Keratinocyte (primary cell): ENCODE results near the gene GARRE1. TPM values are rescaled to one million over a fixed set of nuclear protein-coding genes. Genes with fewer than 3 reads are reported as not detected.

ENCODE experiments used
- DNase-seq: peaks from one replicate; pipeline ENCODE4 v3.0.0-alpha.2; 2011; ENCODE audit warnings: low read depth, missing footprints, low spot score
- FAIRE-seq: peaks from 2 replicates; lab custom pipeline; 2011; peaks lifted over from hg19 to GRCh38; lab: Jason Lieb, UNC
- H2AFZ ChIP-seq: 2 replicates; pipeline ENCODE4 v1.6.0; 2012; ENCODE audit warnings: low read length, control low read depth, inconsistent platforms; ENCODE audit not compliant: control insufficient read depth
- H3K27ac ChIP-seq: 2 replicates; pipeline ENCODE4 v1.5.1; 2011; ENCODE audit warnings: low read length; ENCODE audit not compliant: control insufficient read depth, insufficient read depth
- H3K27me3 ChIP-seq: 3 replicates; pipeline ENCODE4 v1.6.0; 2011; ENCODE audit warnings: low read length; ENCODE audit not compliant: control insufficient read depth, insufficient read depth; ENCODE audit errors: extremely low read depth
- H3K36me3 ChIP-seq, 2 experiments: 2 replicates in 1 of 2; 3 replicates in 1 of 2; pipeline ENCODE4 v1.5.1; 2011; ENCODE audit warnings: low read length in 2 of 2, mild to moderate bottlenecking in 1 of 2; ENCODE audit not compliant: control insufficient read depth in 2 of 2, insufficient read depth in 2 of 2; ENCODE audit errors: extremely low read depth in 1 of 2
- H3K4me1 ChIP-seq: 3 replicates; pipeline ENCODE4 v1.5.1; 2011; ENCODE audit warnings: low read length; ENCODE audit not compliant: control insufficient read depth, insufficient read depth; ENCODE audit errors: extremely low read depth
- H3K4me2 ChIP-seq: 3 replicates; pipeline ENCODE4 v1.6.0; 2011; ENCODE audit warnings: low read depth, low read length; ENCODE audit not compliant: control insufficient read depth, insufficient read depth; ENCODE audit errors: extremely low read depth
- H3K4me3 ChIP-seq, 3 experiments: fragments of 200-600 bp in 1 of 3; sonication (generic) in 1 of 3; 2 replicates in 2 of 3; 3 replicates in 1 of 3; pipeline ENCODE4 v1.5.1; 2011 to 2016; ENCODE audit warnings: low read length in 3 of 3, mild to moderate bottlenecking in 3 of 3, control low read depth in 2 of 3, inconsistent platforms in 1 of 3, low read depth in 1 of 3, mixed read lengths in 1 of 3, mixed run types in 1 of 3, moderate library complexity in 1 of 3; ENCODE audit not compliant: control insufficient read depth in 2 of 3, insufficient read depth in 2 of 3; ENCODE audit errors: extremely low read depth in 1 of 3
- H3K79me2 ChIP-seq: 2 replicates; pipeline ENCODE4 v1.6.0; 2012; ENCODE audit warnings: low read length; ENCODE audit not compliant: control insufficient read depth, insufficient read depth
- H3K9ac ChIP-seq: 3 replicates; pipeline ENCODE4 v1.6.0; 2011; ENCODE audit warnings: low read length; ENCODE audit not compliant: control insufficient read depth, insufficient read depth; ENCODE audit errors: extremely low read depth
- H3K9me1 ChIP-seq: 3 replicates; pipeline ENCODE4 v1.6.0; 2011; ENCODE audit warnings: low read length; ENCODE audit not compliant: control insufficient read depth, insufficient read depth; ENCODE audit errors: extremely low read depth
- H3K9me3 ChIP-seq: 2 replicates; pipeline ENCODE4 v1.5.1; 2012; ENCODE audit warnings: low read depth, low read length; ENCODE audit not compliant: control insufficient read depth
- H4K20me1 ChIP-seq: 3 replicates; pipeline ENCODE4 v1.6.0; 2011; ENCODE audit warnings: low read length; ENCODE audit not compliant: control insufficient read depth, insufficient read depth; ENCODE audit errors: extremely low read depth
- EZH2 ChIP-seq: IDR thresholded peaks from one replicate; pipeline ENCODE4 v1.6.1; 2012; ENCODE audit warnings: inconsistent platforms, mild to moderate bottlenecking, low read length, moderate library complexity
- dilution Hi-C: fragments of 300-500 bp; cut with MboI; formaldehyde crosslinking; loops from one replicate; pipeline ENCODE4 v1.7.0; 2020; ENCODE audit warnings: low sequenced_read_pairs; ENCODE audit not compliant: extremely low pct_ligation_motif_present
- polyA plus RNA-seq, 5 experiments: library from polyadenylated mRNA; depleted of rRNA in 3 of 5; stranded (reverse) in 3 of 5; stranded (forward) in 1 of 5; unstranded in 1 of 5; fragments of >200 nt; gene quantifications; 1 replicate in 1 of 5; 2 replicates in 3 of 5; 3 replicates in 1 of 5; pipeline versions ENCODE4 v1.2.1 to v1.2.3, GENCODE V29; 2011 to 2012; ENCODE audit warnings: missing spikeins in 2 of 5, low read depth in 1 of 5, low replicate concordance in 1 of 5
- TF ChIP-seq, protein P1 (sequence below), 3 experiments: IDR thresholded peaks in 1 of 3; conservative IDR thresholded peaks in 1 of 3; optimal IDR thresholded peaks in 1 of 3; 2 replicates in 2 of 3; 3 replicates in 1 of 3; pipeline versions ENCODE3 to v1.5.1; 2011; ENCODE audit warnings: low read length in 3 of 3, mild to moderate bottlenecking in 3 of 3, moderate library complexity in 2 of 3, control low read depth in 1 of 3, inconsistent platforms in 1 of 3; ENCODE audit not compliant: insufficient read depth in 2 of 3; ENCODE audit errors: extremely low read depth in 1 of 3

GARRE1 gene
- polyA plus RNA-seq, 1 donor (not counting 4 experiments of a cell fraction or from before 2014, with no cell fraction given), result 5.7 TPM

DNA sequence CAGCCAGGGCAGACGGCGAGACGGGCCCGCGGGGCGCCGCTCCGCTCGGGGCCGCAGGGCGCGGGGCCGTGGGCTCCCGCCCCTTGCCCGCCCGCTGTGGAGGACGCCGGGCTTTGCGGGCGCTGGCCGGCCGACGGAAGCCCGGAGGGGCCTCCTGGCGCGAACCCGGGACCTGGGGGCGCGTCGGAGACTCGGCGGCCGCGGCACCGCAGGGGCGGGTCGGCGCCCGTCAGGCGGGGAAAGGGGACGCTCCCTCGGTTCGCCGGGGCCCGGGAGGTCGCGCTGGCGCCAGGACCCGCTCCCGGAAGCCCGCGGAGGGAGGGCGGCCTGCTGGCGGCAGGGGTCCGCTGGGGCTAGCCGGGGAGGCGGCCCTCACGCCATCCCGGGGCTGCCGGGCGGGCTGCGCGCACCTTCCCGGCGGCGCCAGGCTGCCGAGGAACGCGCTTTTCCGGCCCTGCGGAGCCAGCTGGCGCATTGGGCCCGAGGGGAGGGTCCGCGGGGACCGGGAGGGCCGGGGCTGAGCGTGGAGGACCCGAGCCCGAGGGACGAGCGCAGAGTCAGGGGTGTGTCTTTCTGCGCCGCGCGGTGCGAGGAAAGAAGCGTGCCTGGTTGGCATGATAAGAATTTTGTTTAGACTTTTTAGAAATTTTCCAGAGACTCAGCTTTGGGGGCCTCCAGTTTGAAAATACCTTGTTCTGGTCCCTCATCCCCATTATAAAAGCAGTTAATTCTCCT, 511 bp downstream of the GARRE1 start:
- Histone ChIP-seq H3K9ac (peak overlapping the region; percentile 75), H3K4me3 (peak overlapping the region; percentile 66 to 90 (median 81)), H3K9me1 (no peaks in the 10 kb centered on the region), H3K4me2 (peak overlapping the region; percentile 87), H2AFZ (peak overlapping the region; percentile 33), H3K9me3 (no peaks in the 10 kb centered on the region), H4K20me1 (no peaks in the 10 kb centered on the region), H3K27me3 (no peaks in the 10 kb centered on the region), H3K4me1 (peaks cover 3% of the 10 kb centered on the region), H3K27ac (peak overlapping the region; percentile 40), H3K79me2 (peaks cover 21% of the 10 kb centered on the region), H3K36me3 (no peaks in the 10 kb centered on the region)
- DNase-seq (no peak), FAIRE-seq (no peak)
- dilution Hi-C loops, result no loop called here
- no peak for TF ChIP-seq EZH2
- TF ChIP-seq, protein P1, sequence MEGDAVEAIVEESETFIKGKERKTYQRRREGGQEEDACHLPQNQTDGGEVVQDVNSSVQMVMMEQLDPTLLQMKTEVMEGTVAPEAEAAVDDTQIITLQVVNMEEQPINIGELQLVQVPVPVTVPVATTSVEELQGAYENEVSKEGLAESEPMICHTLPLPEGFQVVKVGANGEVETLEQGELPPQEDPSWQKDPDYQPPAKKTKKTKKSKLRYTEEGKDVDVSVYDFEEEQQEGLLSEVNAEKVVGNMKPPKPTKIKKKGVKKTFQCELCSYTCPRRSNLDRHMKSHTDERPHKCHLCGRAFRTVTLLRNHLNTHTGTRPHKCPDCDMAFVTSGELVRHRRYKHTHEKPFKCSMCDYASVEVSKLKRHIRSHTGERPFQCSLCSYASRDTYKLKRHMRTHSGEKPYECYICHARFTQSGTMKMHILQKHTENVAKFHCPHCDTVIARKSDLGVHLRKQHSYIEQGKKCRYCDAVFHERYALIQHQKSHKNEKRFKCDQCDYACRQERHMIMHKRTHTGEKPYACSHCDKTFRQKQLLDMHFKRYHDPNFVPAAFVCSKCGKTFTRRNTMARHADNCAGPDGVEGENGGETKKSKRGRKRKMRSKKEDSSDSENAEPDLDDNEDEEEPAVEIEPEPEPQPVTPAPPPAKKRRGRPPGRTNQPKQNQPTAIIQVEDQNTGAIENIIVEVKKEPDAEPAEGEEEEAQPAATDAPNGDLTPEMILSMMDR (optimal IDR thresholded peaks at IDR 0.05 in 1 of 3, IDR thresholded peaks at IDR 0.05 in 1 of 3, conservative IDR thresholded peaks at IDR 0.05 in 1 of 3; ENCODE audit: extremely low read depth in 1 of 3, insufficient read depth in 2 of 3, low read length in 3 of 3), result no peak

DNA sequence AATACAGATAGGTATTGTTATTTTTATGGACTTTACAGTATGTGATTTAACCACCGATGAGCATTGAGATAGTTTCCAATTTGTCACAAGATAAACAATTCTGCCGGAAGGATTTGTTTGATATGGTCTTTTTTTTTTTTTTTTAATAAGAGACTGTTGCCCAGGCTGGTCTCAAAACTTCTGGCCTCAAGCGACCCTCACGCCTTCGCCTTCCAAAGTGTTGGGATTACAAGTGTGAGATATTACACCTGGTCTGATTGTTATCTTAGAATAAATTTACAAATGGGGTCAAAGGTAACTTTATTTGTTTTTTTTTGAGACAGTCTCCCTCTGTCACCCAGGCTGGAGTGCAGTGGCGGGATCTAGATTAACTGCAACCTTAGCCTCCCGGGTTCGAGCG, 1.2 kb downstream of the GARRE1 start:
- H3K9me1 ChIP-seq, result no peaks in the 10 kb centered on the region
- FAIRE-seq, result no peak
- TF ChIP-seq EZH2, result no peak
- TF ChIP-seq, protein P1 (optimal IDR thresholded peaks at IDR 0.05 in 1 of 3, IDR thresholded peaks at IDR 0.05 in 1 of 3, conservative IDR thresholded peaks at IDR 0.05 in 1 of 3; ENCODE audit: extremely low read depth in 1 of 3, insufficient read depth in 2 of 3, low read length in 3 of 3), result no peak
- H3K4me2 ChIP-seq, result peak overlapping the region; percentile 87
- H3K36me3 ChIP-seq, result no peaks in the 10 kb centered on the region
- no peak for DNase-seq
- H3K27me3 ChIP-seq, result no peaks in the 10 kb centered on the region
- no peaks in the 10 kb centered on the region for H3K9me3 ChIP-seq
- peak overlapping the region; percentile 66 to 90 (median 81) for H3K4me3 ChIP-seq
- peaks cover 21% of the 10 kb centered on the region for H3K79me2 ChIP-seq
- H2AFZ ChIP-seq, result no peak overlapping the region
- no peak overlapping the region for H3K27ac ChIP-seq
- H3K9ac ChIP-seq, result peak overlapping the region; percentile 75
- H4K20me1 ChIP-seq, result no peaks in the 10 kb centered on the region
- peaks cover 3% of the 10 kb centered on the region for H3K4me1 ChIP-seq
- dilution Hi-C loops, result no loop called here
